Measurements from ENCODE around the gene CDX1. TPM values are rescaled to one million over a fixed set of nuclear protein-coding genes. Genes with fewer than 3 reads are reported as not detected.
A peak's percentile ranks its signal among the peaks of the same experiment; 100 is the strongest.

Gene CDX1
- total RNA-seq, 4 donors from 2014 or later, result 0.26 to 0.76 TPM; not detected in 2

DNA sequence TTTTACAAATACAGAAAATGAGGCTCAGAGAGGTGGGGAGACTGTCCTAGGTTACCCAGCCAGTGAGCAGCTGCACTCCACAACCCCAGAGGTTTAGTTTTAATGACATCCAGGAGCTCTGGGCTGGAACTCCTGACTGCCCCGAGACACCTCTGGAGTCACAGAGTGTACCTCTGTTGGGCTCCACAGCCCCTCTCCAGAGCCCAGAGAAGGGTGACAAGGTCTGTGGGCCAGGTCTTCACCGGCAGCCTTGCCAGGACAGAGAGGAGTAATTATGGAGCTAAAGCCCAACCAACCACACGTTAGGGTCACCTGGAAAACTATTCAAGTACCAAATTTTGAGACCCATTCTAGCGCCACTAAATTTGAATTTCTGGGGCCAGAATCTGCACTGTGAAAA, 11.1 kb downstream of the CDX1 start:
- Histone ChIP-seq H3K9me3 (no peaks in the 10 kb centered on the region), H3K27ac (no peak overlapping the region), H3K36me3 (no peaks in the 10 kb centered on the region), H3K4me3 (no peak overlapping the region), H3K4me1 (peaks cover 35% of the 10 kb centered on the region), H3K27me3 (no peaks in the 10 kb centered on the region)
- 71% methylated on average over 4 of the region's 4 CpGs for WGBS
- TF ChIP-seq POLR2A (IDR thresholded peaks at IDR 0.05) (no peak), EP300 (IDR thresholded peaks at IDR 0.05) (no peak), POLR2AphosphoS5 (IDR thresholded peaks at IDR 0.05) (no peak), CTCF (IDR thresholded peaks at IDR 0.05) (no peak)
- no peak for DNase-seq (ENCODE audit: low spot score in 2 of 2)

DNA sequence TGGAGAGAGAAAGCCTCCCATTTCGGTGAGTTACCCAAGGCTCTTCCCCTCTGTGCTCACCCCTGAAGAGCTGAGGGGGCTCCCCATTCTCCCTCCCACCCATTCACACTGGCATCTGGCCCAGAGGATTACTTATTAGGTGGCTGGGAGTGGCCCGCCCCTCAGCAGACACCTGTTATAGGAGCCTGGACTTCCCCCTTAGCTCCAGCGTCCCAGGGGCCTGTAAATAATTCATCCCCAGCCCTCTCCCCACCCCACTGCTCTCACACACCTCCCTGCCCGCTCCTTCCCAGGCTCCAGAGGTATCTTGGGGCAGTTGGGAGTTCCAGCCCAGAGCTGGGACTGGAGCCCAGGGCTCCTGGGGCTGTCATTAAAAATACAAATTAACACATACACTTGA, 11.7 kb downstream of the CDX1 start:
- H3K4me3 ChIP-seq, result no peak overlapping the region
- H3K27me3 ChIP-seq, result no peaks in the 10 kb centered on the region
- DNase-seq (ENCODE audit: low spot score in 2 of 2), result no peak
- TF ChIP-seq POLR2A (IDR thresholded peaks at IDR 0.05), result no peak
- TF ChIP-seq EP300 (IDR thresholded peaks at IDR 0.05), result no peak
- TF ChIP-seq CTCF (IDR thresholded peaks at IDR 0.05), result no peak
- TF ChIP-seq POLR2AphosphoS5 (IDR thresholded peaks at IDR 0.05), result no peak
- H3K4me1 ChIP-seq, result peaks cover 35% of the 10 kb centered on the region
- 82% methylated on average over 3 of the region's 4 CpGs for WGBS
- no peaks in the 10 kb centered on the region for H3K36me3 ChIP-seq
- no peaks in the 10 kb centered on the region for H3K9me3 ChIP-seq
- no peak overlapping the region for H3K27ac ChIP-seq

DNA sequence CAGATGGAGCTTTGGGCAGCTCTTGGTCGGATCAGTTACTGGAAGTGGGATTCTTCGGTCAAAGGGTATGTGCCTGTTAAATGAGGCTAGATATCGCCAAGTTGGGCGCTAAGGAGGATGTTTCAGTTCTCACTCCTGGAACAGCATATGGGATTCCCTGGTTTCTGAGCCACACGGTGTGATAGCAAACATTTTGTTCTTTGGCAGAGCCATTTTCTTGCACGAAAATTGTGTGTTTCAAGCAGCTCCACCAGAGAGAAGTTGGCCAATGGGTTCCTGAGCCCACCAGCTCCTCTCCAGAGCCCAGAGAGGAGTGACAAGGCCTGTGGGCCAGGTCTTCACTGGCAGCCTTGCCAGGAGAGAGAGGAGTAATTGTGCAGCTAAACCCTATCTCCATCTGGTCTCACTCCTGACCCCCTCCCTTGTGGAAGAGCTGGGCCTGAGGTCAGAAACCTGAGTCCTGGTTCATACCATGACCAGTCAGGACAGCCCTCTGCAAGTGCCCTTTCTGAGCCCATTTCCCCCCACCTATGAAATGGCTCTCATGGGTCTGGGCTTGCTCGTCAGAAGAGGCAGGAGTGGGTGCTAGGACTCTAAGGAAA, 12.5 kb downstream of the CDX1 start:
- H3K4me1 ChIP-seq, result peaks cover 35% of the 10 kb centered on the region
- WGBS, result 86% methylated on average over 7 of the region's 7 CpGs
- TF ChIP-seq CTCF (IDR thresholded peaks at IDR 0.05) (no peak), POLR2A (IDR thresholded peaks at IDR 0.05) (no peak), EP300 (IDR thresholded peaks at IDR 0.05) (no peak), POLR2AphosphoS5 (IDR thresholded peaks at IDR 0.05) (no peak)

GRCh38 chr5:150180241-150181026, 13.9 kb downstream of the CDX1 start:
- Histone ChIP-seq H3K36me3 (no peaks in the 10 kb centered on the region), H3K4me1 (peaks cover 35% of the 10 kb centered on the region), H3K4me3 (no peak overlapping the region), H3K27ac (peak overlapping the region; percentile 76), H3K9me3 (no peaks in the 10 kb centered on the region), H3K27me3 (no peaks in the 10 kb centered on the region)
- DNase-seq (ENCODE audit: low spot score in 2 of 2), result peak in 1 of 2 donors; percentile 82
- WGBS, result 64% methylated on average over 18 of the region's 18 CpGs
- TF ChIP-seq POLR2AphosphoS5 (IDR thresholded peaks at IDR 0.05) (peak in 1 of 3 donors; percentile 40), POLR2A (IDR thresholded peaks at IDR 0.05) (no peak)

More for the DNA sequence above, 12.5 kb downstream of the CDX1 start:
- H3K9me3 ChIP-seq, result no peaks in the 10 kb centered on the region
- no peaks in the 10 kb centered on the region for H3K27me3 ChIP-seq
- H3K4me3 ChIP-seq, result no peak overlapping the region
- H3K27ac ChIP-seq, result peak overlapping the region; percentile 76
- no peaks in the 10 kb centered on the region for H3K36me3 ChIP-seq
- DNase-seq (ENCODE audit: low spot score in 2 of 2), result no peak

DNA sequence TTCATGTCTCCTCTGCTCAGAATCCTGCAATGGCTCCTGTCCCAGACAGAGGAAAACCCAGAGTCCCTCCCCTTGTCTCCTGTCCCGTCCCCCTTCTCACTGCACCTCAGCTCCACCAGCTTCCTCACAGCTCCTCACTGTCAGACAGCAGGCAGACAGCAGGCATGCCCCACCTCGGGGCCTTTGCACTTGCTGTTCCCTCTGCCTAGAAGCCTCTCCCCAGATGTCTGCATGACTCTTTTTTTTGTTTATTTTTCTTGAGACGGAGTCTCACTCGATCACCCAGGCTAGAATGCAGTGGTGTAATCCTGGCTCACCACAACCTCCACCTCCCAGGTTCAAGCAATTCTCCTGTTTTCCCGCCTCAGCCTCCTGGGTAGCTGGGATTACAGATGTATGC, 14.4 kb downstream of the CDX1 start:
- Histone ChIP-seq H3K9me3 (no peaks in the 10 kb centered on the region), H3K4me3 (no peak overlapping the region), H3K36me3 (no peaks in the 10 kb centered on the region), H3K27me3 (no peaks in the 10 kb centered on the region), H3K27ac (peak overlapping the region; percentile 76), H3K4me1 (peaks cover 31% of the 10 kb centered on the region)
- 64% methylated on average over 5 of the region's 5 CpGs for WGBS
- TF ChIP-seq EP300 (IDR thresholded peaks at IDR 0.05) (no peak), POLR2AphosphoS5 (IDR thresholded peaks at IDR 0.05) (no peak), POLR2A (IDR thresholded peaks at IDR 0.05) (no peak), CTCF (IDR thresholded peaks at IDR 0.05) (no peak)
- DNase-seq (ENCODE audit: low spot score in 2 of 2), result no peak
